Right lobe of liver (tissue), 6 donors: Measurements from ENCODE around the gene CYP2W1. TPM values are rescaled to one million over a fixed set of nuclear protein-coding genes. Genes with fewer than 3 reads are reported as not detected.

Experiments
- ATAC-seq, 4 donors: fragments of 200-7000 bp; cut with Tn5 transposase; one replicate each; pipeline ENCODE4 v1.9.1; 2020; ENCODE audit warnings: mild to moderate bottlenecking in 4 of 4, moderate library complexity in 4 of 4
- DNase-seq, 3 donors: peaks; one replicate each; pipeline ENCODE4 v3.0.0-alpha.2; 2020
- H3K27ac ChIP-seq, 3 donors: fragments of 200-600 bp; one replicate each; pipeline ENCODE4 v1.8.0; 2022
- H3K27me3 ChIP-seq, 2 donors: fragments of 200-600 bp; one replicate each; pipeline ENCODE4 v1.8.0; 2022
- H3K36me3 ChIP-seq, 4 donors: fragments of 200-600 bp; sonication (generic) in 1 of 4; one replicate each; pipeline versions ENCODE4 v1.5.1 to v1.8.0; 2017 to 2022; ENCODE audit warnings: control low read depth in 1 of 4
- H3K4me1 ChIP-seq, 4 donors: fragments of 200-600 bp; sonication (generic) in 1 of 4; one replicate each; pipeline versions ENCODE4 v1.5.1 to v1.8.0; 2017 to 2022; ENCODE audit warnings: control low read depth in 1 of 4
- H3K4me3 ChIP-seq, 3 donors: fragments of 200-600 bp; one replicate each; pipeline ENCODE4 v1.8.0; 2022
- H3K9me3 ChIP-seq, 4 donors: fragments of 200-600 bp; sonication (generic) in 1 of 4; one replicate each; pipeline versions ENCODE4 v1.5.1 to v1.8.0; 2017 to 2022; ENCODE audit warnings: control low read depth in 1 of 4
- POLR2A ChIP-seq: fragments of 450-650 bp; IDR thresholded peaks from one replicate; pipeline ENCODE4 v1.6.1; 2017; ENCODE audit warnings: antibody characterized with exemption, mild to moderate bottlenecking
- WGBS: methylation state at CpG from one replicate; pipeline ENCODE4 v1.1.6; 2018; ENCODE audit warnings: low coverage, low lambda C conversion rate; ENCODE audit not compliant: insufficient coverage; ENCODE audit errors: missing lambda C conversion rate; 5-methylcytosine and 5-hydroxymethylcytosine counted together
- intact Hi-C, 2 donors: fragments of 100-400 bp; cut with DNase I; formaldehyde crosslinking; loops; one replicate each; pipeline versions ENCODE4 v1.11.2 to v1.14.1; 2022
- total RNA-seq, 6 experiments: library from RNA; depleted of rRNA in 2 of 6; stranded (reverse); fragments of >200 nt in 2 of 6; fragmentation: NEBNext Ultra II Directional in 3 of 6; extraction: Animal tissue kit (Norgen Biotek cat#: 25700) in 3 of 6; gene quantifications; one replicate each; pipeline versions ENCODE4 v1.1.0 to v1.2.4, GENCODE V29; 2016 to 2023
- TF ChIP-seq, protein P1 (sequence below), 4 donors: fragments of 200-600 bp in 3 of 4; fragments of 450-650 bp in 1 of 4; IDR thresholded peaks; one replicate each; pipeline versions ENCODE4 v1.5.1 to v1.8.0; 2016 to 2022; ENCODE audit warnings: antibody characterized with exemption in 4 of 4, mild to moderate bottlenecking in 2 of 4
- donor health status: DM: no; HTN: yes; CAD: no.
- donor health status: DM: no; HTN: no; CAD: no.
- donor health status: DM: no; HTN: no; CAD: no.
- donor health status: DM: no; HTN: yes; CAD: no.
- donor health status: DM: no; HTN: yes; CAD: no.

CYP2W1 gene
- total RNA-seq, 6 experiments from 2014 or later = not detected

DNA sequence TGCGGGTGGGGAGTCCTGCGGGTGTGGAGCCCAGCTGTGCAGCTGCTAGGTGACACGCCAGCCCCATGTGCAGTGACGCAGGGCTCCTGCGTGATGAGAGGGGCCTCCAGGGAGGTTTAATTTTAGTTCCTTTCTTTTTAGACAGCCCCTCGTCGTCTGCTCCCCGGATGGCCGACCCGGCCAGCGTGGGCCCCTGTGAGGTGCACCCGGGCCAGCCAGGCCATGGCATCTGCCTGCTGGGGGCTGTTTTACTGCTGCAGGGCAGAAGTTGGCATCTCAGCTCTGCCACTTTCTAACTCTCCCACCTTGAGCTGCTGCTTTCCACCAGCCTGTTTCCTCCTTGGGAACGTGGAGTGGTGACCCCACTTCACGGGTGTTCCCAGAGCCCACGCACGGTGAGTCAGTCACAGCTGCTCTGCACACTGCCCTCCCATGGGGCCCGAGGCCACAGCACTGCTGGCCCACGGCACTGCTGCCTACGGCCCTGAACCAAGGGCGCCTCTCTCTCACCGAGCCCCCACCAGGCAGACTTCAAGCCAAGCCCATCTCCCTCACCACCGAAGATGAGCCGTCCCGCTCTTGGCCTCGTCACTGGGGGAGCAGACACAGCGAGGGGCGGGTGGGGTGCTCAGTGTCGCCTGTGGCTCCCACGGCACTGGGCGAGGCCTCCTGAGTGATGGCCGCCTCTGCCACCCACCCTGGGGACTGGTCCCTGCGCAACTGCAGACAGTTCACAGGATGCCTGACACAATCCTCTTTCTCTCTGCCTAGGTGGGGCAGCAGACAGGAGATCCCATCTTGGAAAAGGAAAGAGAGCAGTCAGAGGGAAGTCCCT, 21.3 kb downstream of the CYP2W1 start:
- Histone ChIP-seq H3K4me3 (no peak overlapping the region), H3K36me3 (no peaks in the 10 kb centered on the region), H3K27me3 (no peaks in the 10 kb centered on the region), H3K4me1 (no peaks in the 10 kb centered on the region), H3K9me3 (no peaks in the 10 kb centered on the region), H3K27ac (no peak overlapping the region)
- TF ChIP-seq, protein P1, sequence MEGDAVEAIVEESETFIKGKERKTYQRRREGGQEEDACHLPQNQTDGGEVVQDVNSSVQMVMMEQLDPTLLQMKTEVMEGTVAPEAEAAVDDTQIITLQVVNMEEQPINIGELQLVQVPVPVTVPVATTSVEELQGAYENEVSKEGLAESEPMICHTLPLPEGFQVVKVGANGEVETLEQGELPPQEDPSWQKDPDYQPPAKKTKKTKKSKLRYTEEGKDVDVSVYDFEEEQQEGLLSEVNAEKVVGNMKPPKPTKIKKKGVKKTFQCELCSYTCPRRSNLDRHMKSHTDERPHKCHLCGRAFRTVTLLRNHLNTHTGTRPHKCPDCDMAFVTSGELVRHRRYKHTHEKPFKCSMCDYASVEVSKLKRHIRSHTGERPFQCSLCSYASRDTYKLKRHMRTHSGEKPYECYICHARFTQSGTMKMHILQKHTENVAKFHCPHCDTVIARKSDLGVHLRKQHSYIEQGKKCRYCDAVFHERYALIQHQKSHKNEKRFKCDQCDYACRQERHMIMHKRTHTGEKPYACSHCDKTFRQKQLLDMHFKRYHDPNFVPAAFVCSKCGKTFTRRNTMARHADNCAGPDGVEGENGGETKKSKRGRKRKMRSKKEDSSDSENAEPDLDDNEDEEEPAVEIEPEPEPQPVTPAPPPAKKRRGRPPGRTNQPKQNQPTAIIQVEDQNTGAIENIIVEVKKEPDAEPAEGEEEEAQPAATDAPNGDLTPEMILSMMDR (IDR thresholded peaks at IDR 0.05) = no peak
- TF ChIP-seq POLR2A = no peak
- DNase-seq (no peak), ATAC-seq (no peak)
- intact Hi-C loops = no loop called here
- whole genome bisulfite sequencing = 96% methylated on average over 8 of the region's 32 CpGs

DNA sequence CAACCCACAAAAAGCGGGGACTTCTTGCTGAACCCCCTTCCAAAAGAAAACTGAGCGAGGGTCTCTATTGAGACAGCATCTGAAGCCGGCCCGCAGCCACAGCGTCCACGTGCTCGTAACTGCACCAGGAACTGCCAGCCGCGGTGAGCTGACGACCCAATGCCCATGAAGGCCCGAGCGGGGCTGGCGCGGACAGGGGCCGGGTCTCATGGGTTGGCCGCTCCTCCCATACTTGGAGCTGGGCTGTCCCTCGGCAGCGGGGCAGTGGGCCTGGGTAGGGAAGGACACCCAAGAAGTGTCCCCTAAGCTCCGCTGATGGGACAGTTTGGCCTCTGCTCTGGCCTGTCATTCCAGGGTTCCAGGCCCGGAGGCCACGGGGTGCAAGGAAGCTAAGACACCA, 22.3 kb downstream of the CYP2W1 start:
- no CpG with 5 or more reads among the region's 21 CpGs for WGBS
- TF ChIP-seq, protein P1 (IDR thresholded peaks at IDR 0.05) = no peak
- TF ChIP-seq POLR2A = no peak
- no peak for ATAC-seq

DNA sequence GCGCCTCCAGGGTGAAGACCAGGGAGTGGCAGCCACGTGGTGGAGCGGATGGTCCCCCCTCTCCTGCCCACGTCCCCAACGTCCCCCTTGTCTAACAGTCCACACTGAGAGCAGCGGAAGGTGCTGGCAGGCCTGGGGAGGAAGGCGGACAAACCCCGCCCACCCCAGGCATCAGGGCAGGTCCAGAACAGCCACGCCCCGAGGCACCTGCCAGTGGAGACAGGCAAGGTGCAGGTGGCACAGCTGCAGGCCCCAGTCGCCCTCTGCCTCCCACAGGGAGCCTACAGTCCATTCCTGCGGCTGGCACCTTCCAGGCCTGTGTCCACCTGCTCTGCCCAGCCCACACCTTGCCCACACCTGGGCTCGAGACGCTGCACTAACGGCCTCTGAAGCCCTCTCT, 24.9 kb downstream of the CYP2W1 start:
- Histone ChIP-seq H3K9me3 (no peaks in the 10 kb centered on the region), H3K4me1 (peaks cover 0 to 6% (median 3%) of the 10 kb centered on the region in 4 donors), H3K4me3 (no peak overlapping the region), H3K27me3 (no peaks in the 10 kb centered on the region), H3K27ac (no peak overlapping the region), H3K36me3 (peaks cover 0 to 6% (median 1%) of the 10 kb centered on the region in 4 donors)
- intact Hi-C loops = no loop called here
- no peak for TF ChIP-seq POLR2A
- TF ChIP-seq, protein P1 (IDR thresholded peaks at IDR 0.05) = no peak
- DNase-seq (no peak), ATAC-seq (no peak)
- no CpG with 5 or more reads among the region's 15 CpGs for WGBS

More for the DNA sequence above, 22.3 kb downstream of the CYP2W1 start:
- Histone ChIP-seq H3K4me3 (no peak overlapping the region), H3K4me1 (no peaks in the 10 kb centered on the region), H3K27me3 (no peaks in the 10 kb centered on the region), H3K9me3 (no peaks in the 10 kb centered on the region), H3K27ac (no peak overlapping the region), H3K36me3 (peaks cover 0 to 6% (median 1%) of the 10 kb centered on the region in 4 donors)
- intact Hi-C loops = no loop called here
- no peak for DNase-seq

DNA sequence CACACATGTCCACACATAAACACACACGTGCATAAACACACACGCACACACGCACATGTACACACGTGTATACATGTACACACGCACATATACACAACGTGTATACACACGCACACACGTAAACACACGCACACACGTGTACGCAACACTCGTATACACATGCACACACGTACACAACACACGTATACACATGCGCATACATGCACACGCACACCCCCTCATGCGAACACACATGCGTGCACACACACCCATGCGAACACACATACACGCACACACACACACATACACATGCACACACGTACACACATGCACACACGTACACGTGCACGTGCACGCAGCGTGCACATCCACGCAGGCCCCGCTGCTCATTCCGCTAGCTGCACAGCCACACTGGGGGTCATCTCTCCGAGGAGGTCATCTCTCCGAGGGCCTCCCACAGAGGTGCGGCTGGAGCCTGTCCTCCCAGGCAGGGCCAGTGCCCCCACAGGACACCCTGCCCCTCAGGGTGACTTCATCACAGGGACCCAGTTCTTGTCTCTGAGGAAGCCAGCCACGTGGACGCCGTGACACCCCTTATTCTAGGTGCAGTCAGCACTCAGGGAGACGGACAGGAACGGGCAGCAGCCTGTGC, 25.9 kb downstream of the CYP2W1 start:
- Histone ChIP-seq H3K27ac (no peak overlapping the region), H3K4me3 (no peak overlapping the region), H3K9me3 (no peaks in the 10 kb centered on the region), H3K27me3 (no peaks in the 10 kb centered on the region), H3K4me1 (peaks cover 0 to 6% (median 3%) of the 10 kb centered on the region in 4 donors), H3K36me3 (peaks cover 0 to 6% (median 1%) of the 10 kb centered on the region in 4 donors)
- intact Hi-C loops = no loop called here
- 89% methylated on average over 22 of the region's 37 CpGs for WGBS
- no peak for TF ChIP-seq POLR2A
- TF ChIP-seq, protein P1 (IDR thresholded peaks at IDR 0.05) = no peak
- DNase-seq (no peak), ATAC-seq (no peak)
